Measurements from ENCODE around the gene POP7. TPM values are rescaled to one million over a fixed set of nuclear protein-coding genes. Genes with fewer than 3 reads are reported as not detected.

POP7 gene
- total RNA-seq, 1 experiment from 2014 or later: 96.9 TPM

DNA sequence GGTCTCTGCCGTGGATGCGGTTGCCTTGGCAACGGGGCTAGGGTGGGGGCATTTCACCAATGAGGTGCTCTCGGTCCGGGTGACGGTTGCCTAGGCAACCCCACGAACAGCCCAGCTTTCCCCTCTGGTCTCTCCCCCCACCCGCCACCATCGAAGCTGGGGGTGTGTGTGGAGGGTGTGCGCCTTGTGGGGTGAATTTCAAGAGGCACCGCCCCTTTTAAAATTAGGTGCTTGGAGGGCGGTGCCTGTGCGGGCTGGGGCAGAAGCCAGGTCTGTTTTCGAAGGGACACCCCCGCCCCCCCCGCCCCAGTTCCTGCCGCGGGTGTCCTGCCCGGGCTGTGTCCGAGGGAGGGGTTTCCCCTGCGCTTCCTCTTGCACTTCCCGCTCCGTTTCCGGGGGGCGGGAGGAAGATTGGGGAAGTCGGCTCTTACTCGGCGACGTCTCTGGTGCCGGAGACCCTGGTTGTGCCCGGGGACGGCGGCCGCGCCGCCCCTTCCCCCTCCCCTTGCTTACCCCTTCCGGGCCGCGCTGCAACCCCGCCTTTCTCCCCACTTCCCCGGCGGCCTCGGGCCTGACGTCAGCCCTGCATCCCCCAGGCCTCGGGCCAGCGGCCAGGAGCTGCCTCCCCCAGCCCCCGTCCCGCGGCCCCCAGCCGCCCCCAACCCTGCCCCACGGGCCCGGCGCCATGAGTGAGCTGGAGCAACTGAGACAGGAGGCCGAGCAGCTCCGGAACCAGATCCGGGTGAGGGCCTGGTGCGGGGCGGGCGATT, 30.2 kb upstream of the POP7 start:
- no CpG with 5 or more reads among the region's 59 CpGs for WGBS (ENCODE audit: extremely low coverage, insufficient read length, low lambda C conversion rate)
- H3K9me3 Mint-ChIP-seq: no peaks in the 10 kb centered on the region
- H3K56ac ChIP-seq (ENCODE audit: insufficient read length, low read depth, low read length): no peak overlapping the region
- no peak overlapping the region for H3T11ph ChIP-seq (ENCODE audit: low read length)
- H2AFZ ChIP-seq (ENCODE audit: low read length): no peak overlapping the region
- no peak overlapping the region for H4K5ac ChIP-seq (ENCODE audit: insufficient read length, low read depth, low read length)
- no peaks in the 10 kb centered on the region for H3K79me2 ChIP-seq (ENCODE audit: insufficient read depth, low read length)
- H3K23me2 ChIP-seq (ENCODE audit: insufficient read length, low read depth, low read length, poor library complexity, severe bottlenecking): peaks cover 20% of the 10 kb centered on the region
- H3K27me3 ChIP-seq (ENCODE audit: insufficient read depth, low read length): no peaks in the 10 kb centered on the region
- peak; percentile 77 for DNase-seq
- H3K79me1 ChIP-seq (ENCODE audit: insufficient read depth, low read depth, low read length, poor library complexity, severe bottlenecking): no peaks in the 10 kb centered on the region
- H4K8ac ChIP-seq (replicated peaks; ENCODE audit: insufficient read length, low read depth, low read length): no peak overlapping the region
- H2BK12ac ChIP-seq (ENCODE audit: insufficient read length, low read depth, low read length): no peak overlapping the region
- no peak overlapping the region; the same call in 1 of the 2 replicates for H3K14ac ChIP-seq (ENCODE audit: insufficient read depth, low read length)
- no peak overlapping the region for H3K18ac ChIP-seq (ENCODE audit: insufficient read length, low read depth, low read length)
- no peak overlapping the region for H3K23ac ChIP-seq (ENCODE audit: insufficient read length, low read depth, low read length)
- H3K4me1 Mint-ChIP-seq: peaks cover 6 to 21% of the 10 kb centered on the region in 2 experiments
- no peaks in the 10 kb centered on the region for H3K4me1 ChIP-seq (ENCODE audit: insufficient read depth, low read length)
- H3K9me3 ChIP-seq (ENCODE audit: control insufficient read depth, low read depth, low read length): no peaks in the 10 kb centered on the region
- no peak overlapping the region for H2AK5ac ChIP-seq (ENCODE audit: insufficient read length, low read length)
- peak overlapping the region; percentile 61 to 80 for H3K4me3 Mint-ChIP-seq
- TF ChIP-seq, protein P1, sequence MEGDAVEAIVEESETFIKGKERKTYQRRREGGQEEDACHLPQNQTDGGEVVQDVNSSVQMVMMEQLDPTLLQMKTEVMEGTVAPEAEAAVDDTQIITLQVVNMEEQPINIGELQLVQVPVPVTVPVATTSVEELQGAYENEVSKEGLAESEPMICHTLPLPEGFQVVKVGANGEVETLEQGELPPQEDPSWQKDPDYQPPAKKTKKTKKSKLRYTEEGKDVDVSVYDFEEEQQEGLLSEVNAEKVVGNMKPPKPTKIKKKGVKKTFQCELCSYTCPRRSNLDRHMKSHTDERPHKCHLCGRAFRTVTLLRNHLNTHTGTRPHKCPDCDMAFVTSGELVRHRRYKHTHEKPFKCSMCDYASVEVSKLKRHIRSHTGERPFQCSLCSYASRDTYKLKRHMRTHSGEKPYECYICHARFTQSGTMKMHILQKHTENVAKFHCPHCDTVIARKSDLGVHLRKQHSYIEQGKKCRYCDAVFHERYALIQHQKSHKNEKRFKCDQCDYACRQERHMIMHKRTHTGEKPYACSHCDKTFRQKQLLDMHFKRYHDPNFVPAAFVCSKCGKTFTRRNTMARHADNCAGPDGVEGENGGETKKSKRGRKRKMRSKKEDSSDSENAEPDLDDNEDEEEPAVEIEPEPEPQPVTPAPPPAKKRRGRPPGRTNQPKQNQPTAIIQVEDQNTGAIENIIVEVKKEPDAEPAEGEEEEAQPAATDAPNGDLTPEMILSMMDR (conservative IDR thresholded peaks at IDR 0.05): no peak
- H3K27ac Mint-ChIP-seq: no peak overlapping the region
- H3K27ac ChIP-seq (ENCODE audit: insufficient read length, low read depth, low read length): no peak overlapping the region
- peaks cover 26% of the 10 kb centered on the region for H3K27me3 Mint-ChIP-seq (ENCODE audit: low read depth)
- no peak overlapping the region for H2BK120ac ChIP-seq (ENCODE audit: low read depth, low read length, poor library complexity, severe bottlenecking)
- no peak overlapping the region for H3K9ac ChIP-seq (ENCODE audit: extremely low read depth, insufficient read length, low read length)
- peaks cover 10 to 35% (median 30%) of the 10 kb centered on the region in 3 experiments; a peak in 6 of 7 replicates for H3K36me3 Mint-ChIP-seq (ENCODE audit: insufficient read depth in 1 of 3, low read depth in 3 of 3)
- H3K4ac ChIP-seq (ENCODE audit: low read depth, low read length): no peak overlapping the region
- H3K4me2 ChIP-seq (ENCODE audit: insufficient read depth, insufficient read length, low read length): peak overlapping the region; percentile 59
- no peak overlapping the region for H2BK20ac ChIP-seq (ENCODE audit: low read depth, low read length, poor library complexity, severe bottlenecking)
- no peak overlapping the region for H2BK15ac ChIP-seq (ENCODE audit: low read depth, low read length)
- H2BK5ac ChIP-seq (ENCODE audit: insufficient read length, low read length): no peak overlapping the region
- no peaks in the 10 kb centered on the region for H4K20me1 ChIP-seq (ENCODE audit: control insufficient read depth, insufficient read depth, insufficient read length)
- H4K91ac ChIP-seq (ENCODE audit: insufficient read length, low read depth, low read length): no peak overlapping the region
